ENCODE data around the gene ACAP3.

The ACAP3 gene

DNA sequence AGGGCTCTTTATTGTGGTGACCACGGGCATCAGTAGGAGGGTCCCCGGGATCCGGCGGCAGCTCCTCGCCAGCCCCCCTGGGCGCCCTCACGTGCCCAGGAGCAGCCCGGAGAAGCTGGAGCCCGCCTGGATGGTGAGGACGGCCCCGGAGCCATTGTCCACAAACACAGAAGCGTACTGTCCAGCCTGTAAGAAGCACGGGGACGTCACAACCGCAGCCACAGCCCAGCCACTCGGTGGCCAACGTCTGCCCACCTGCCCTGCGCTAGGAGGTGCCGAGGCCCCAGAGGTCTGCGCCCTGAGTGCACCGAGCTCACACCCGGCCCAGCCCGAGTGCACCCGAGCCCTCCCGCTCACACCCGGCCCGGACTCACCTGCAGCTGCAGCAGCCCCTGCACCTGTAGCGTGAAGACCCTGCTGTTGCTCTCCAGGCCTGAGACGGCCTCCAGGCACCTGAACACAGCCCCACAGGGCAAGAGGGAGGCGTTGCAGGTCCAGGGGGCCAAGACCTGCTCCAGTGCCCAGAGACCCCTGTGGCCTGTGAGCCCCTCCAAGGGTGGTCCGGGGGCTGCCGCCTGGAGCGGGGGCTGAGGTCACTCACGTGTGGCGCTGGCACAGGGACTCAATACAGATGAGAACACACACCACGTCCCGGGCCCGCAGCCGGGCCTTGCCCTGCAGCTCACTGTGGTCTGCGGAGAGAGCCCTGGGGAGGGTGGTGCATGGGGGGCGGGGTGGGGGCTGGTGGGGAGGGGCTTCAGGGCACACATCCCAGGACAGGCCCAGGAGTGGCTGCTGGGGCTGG lies 65.1 kb downstream of the ACAP3 start:
- DNase-seq, result no peak
